ENCODE measurements around the gene STOX2.

Gene STOX2

GRCh38 chr4:184058026-184058425 is 152.9 kb downstream of the STOX2 start:
- DNase-seq (ENCODE audit: low read depth) = no peak
- H3K4me3 ChIP-seq (ENCODE audit: low read depth, low read length) = no peak overlapping the region
- no peak for TF ChIP-seq CTCF (IDR thresholded peaks at IDR 0.05; ENCODE audit: control insufficient read depth, extremely low read depth, insufficient read depth)

- no peak for DNase-seq (ENCODE audit: low read depth)
- TF ChIP-seq CTCF (IDR thresholded peaks at IDR 0.05; ENCODE audit: control insufficient read depth, extremely low read depth, insufficient read depth) = no peak
Measured at GRCh38 chr4:184059099-184059498, 154.0 kb downstream of the STOX2 start.

GRCh38 chr4:184061582-184061981 is 156.5 kb downstream of the STOX2 start:
- H3K4me3 ChIP-seq (ENCODE audit: low read depth, low read length) = no peak overlapping the region
- TF ChIP-seq CTCF (IDR thresholded peaks at IDR 0.05; ENCODE audit: control insufficient read depth, extremely low read depth, insufficient read depth) = no peak
- DNase-seq (ENCODE audit: low read depth) = no peak

More at GRCh38 chr4:184059099-184059498, 154.0 kb downstream of the STOX2 start:
- no peak overlapping the region for H3K4me3 ChIP-seq (ENCODE audit: low read depth, low read length)

- DNase-seq (ENCODE audit: low read depth) = no peak
- H3K4me3 ChIP-seq (ENCODE audit: low read depth, low read length) = no peak overlapping the region
- no peak for TF ChIP-seq CTCF (IDR thresholded peaks at IDR 0.05; ENCODE audit: control insufficient read depth, extremely low read depth, insufficient read depth)
Measured at GRCh38 chr4:184062769-184063168, 157.7 kb downstream of the STOX2 start.

GRCh38 chr4:184064877-184065276 is 159.8 kb downstream of the STOX2 start:
- H3K4me3 ChIP-seq (ENCODE audit: low read depth, low read length) = no peak overlapping the region
- TF ChIP-seq CTCF (IDR thresholded peaks at IDR 0.05; ENCODE audit: control insufficient read depth, extremely low read depth, insufficient read depth) = no peak
- DNase-seq (ENCODE audit: low read depth) = no peak

- DNase-seq (ENCODE audit: low read depth) = no peak
- no peak overlapping the region for H3K4me3 ChIP-seq (ENCODE audit: low read depth, low read length)
- TF ChIP-seq CTCF (IDR thresholded peaks at IDR 0.05; ENCODE audit: control insufficient read depth, extremely low read depth, insufficient read depth) = no peak
Measured at GRCh38 chr4:184066584-184067300, 161.6 kb downstream of the STOX2 start.
